OCI-LY7 (cell line): Measurements from ENCODE around the gene ALAD. TPM values are rescaled to one million over a fixed set of nuclear protein-coding genes. Genes with fewer than 3 reads are reported as not detected.
A peak's percentile ranks its signal among the peaks of the same experiment; 100 is the strongest.

ENCODE experiments used
- BruUV-seq: library from RNA; stranded (reverse); fragments of 400-500 nt; replicated peaks from 2 replicates; lab custom pipeline; 2021; lab: Mats Ljungman, UMichigan
- CTCF ChIA-PET: fragments of 300-600 bp; sonication (Branson Sonifier 250); formaldehyde crosslinking; loops from one replicate; lab custom pipeline; 2022; ENCODE audit warnings: antibody characterized with exemption; ENCODE audit not compliant: unreplicated experiment; lab: Charles Lee
- POLR2A ChIA-PET: fragments of 300-600 bp; sonication (Branson Sonifier 250); formaldehyde crosslinking; loops from one replicate; lab custom pipeline; 2022; ENCODE audit warnings: antibody characterized with exemption; lab: Charles Lee
- DNase-seq: peaks from one replicate; pipeline ENCODE4 v3.0.0-alpha.2; 2015; ENCODE audit warnings: low spot score
- H2AFZ ChIP-seq: fragments of 200-600 bp; sonication (generic), shearing (Covaris generic); 2 replicates; pipeline ENCODE4 v1.6.1; 2014; ENCODE audit warnings: mild to moderate bottlenecking, antibody characterized with exemption, low read length, moderate library complexity
- H3K27ac ChIP-seq: fragments of 200-600 bp; sonication (generic); 2 replicates; pipeline ENCODE4 v1.5.1; 2014; ENCODE audit warnings: mixed run types, low read depth, mild to moderate bottlenecking, moderate library complexity, low read length, inconsistent platforms; ENCODE audit not compliant: poor library complexity, severe bottlenecking
- H3K36me3 ChIP-seq: fragments of 200-600 bp; sonication (generic); 2 replicates; pipeline ENCODE4 v1.6.1; 2014; ENCODE audit warnings: mild to moderate bottlenecking, antibody characterized with exemption, low read length, moderate library complexity, mixed read lengths; ENCODE audit not compliant: insufficient read depth
- H3K4me1 ChIP-seq: fragments of 200-600 bp; sonication (generic); 2 replicates; pipeline ENCODE4 v1.5.1; 2014; ENCODE audit warnings: mild to moderate bottlenecking, low read length; ENCODE audit not compliant: insufficient read depth, poor library complexity, severe bottlenecking
- H3K4me2 ChIP-seq: fragments of 200-600 bp; sonication (generic); 2 replicates; pipeline ENCODE4 v1.6.1; 2014; ENCODE audit warnings: mild to moderate bottlenecking, low read length
- H3K4me3 ChIP-seq: fragments of 200-600 bp; sonication (generic); 2 replicates; pipeline ENCODE4 v1.5.1; 2014; ENCODE audit warnings: mild to moderate bottlenecking, low read depth, low read length; ENCODE audit not compliant: poor library complexity, severe bottlenecking
- H3K79me2 ChIP-seq: fragments of 200-600 bp; sonication (generic); 2 replicates; pipeline ENCODE4 v1.6.1; 2016; ENCODE audit warnings: low read depth, mild to moderate bottlenecking, low read length, moderate library complexity, mixed read lengths; ENCODE audit not compliant: insufficient read depth
- H3K9me2 ChIP-seq: fragments of 200-600 bp; sonication (generic); 2 replicates; pipeline ENCODE4 v1.6.1; 2016; ENCODE audit warnings: mild to moderate bottlenecking, low read length, mixed read lengths; ENCODE audit not compliant: insufficient read depth
- H3K9me3 ChIP-seq: fragments of 200-600 bp; sonication (generic); 2 replicates; pipeline ENCODE4 v1.6.1; 2014; ENCODE audit warnings: mild to moderate bottlenecking, mixed run types, low read length, mixed read lengths
- H4K20me1 ChIP-seq: fragments of 200-600 bp; sonication (generic); 2 replicates; pipeline ENCODE4 v1.6.1; 2014; ENCODE audit warnings: mild to moderate bottlenecking, antibody characterized with exemption, low read length, moderate library complexity, mixed read lengths; ENCODE audit not compliant: insufficient read depth
- EZH2phosphoT487 ChIP-seq: fragments of 200-600 bp; sonication (generic); IDR thresholded peaks from 2 replicates; pipeline ENCODE4 v1.6.1; 2018; ENCODE audit warnings: low read depth, borderline replicate concordance, mild to moderate bottlenecking, mixed run types, antibody characterized with exemption, low read length, moderate library complexity, mixed read lengths
- intact Hi-C: fragments of 100-400 bp; cut with micrococcal nuclease; formaldehyde crosslinking; loops from one replicate; pipeline ENCODE4 v1.10.0; 2022; ENCODE audit not compliant: unreplicated experiment
- total RNA-seq, 2 experiments: library from RNA; depleted of rRNA in 1 of 2; stranded (reverse); fragments of >200 nt in 1 of 2; shearing (Covaris generic) in 1 of 2; gene quantifications; 2 replicates each; pipeline ENCODE4 v1.2.3, GENCODE V29; 2014 to 2022
- TF ChIP-seq, protein P1 (sequence below): fragments of 200-600 bp; sonication (generic); conservative IDR thresholded peaks from 2 replicates; pipeline ENCODE4 v1.5.1; 2014; ENCODE audit warnings: mild to moderate bottlenecking, antibody characterized with exemption, low read length, moderate library complexity, mixed read lengths

ALAD gene
- total RNA-seq, 2 experiments from 2014 or later: 19.8 to 26.3 TPM

DNA sequence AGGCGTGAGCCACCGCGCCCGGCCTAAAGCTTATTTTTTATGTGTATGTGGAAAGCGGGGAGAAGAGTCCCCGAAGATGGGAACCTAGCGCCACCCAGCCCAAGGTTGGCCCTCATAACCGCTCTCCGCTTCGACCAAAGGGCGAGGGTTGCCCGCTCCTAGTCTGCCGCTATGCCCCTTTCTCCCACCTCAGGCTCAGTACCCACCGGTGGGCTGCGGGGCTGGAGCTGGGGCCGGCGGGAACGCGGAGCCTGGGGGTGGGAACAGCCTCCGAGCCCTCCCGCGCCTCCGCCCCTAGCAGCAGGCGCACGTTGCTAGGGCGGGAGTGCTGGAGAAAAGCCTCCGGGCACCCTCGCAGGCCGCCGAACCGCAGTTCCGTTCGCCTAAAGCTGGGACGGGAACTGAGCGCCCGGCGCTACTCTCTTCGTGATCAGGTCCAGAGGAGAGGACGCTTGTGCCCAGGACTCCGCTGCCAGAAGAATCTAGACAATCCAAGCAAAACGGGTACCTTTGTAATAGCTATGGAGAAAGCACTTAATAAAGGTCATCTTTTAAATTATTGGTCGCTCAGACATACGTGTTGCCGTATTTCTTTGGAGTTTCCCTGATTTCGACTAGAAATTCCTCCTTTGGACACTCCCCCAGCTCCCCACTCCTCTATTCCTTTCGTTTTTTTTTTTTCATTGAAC lies 60.9 kb downstream of the ALAD start, which contains the start of gene WDR31:
Gene WDR31 (minus strand): TSS at position 265 of the 689 bp plus-strand sequence. CDS start 8,253 bp downstream, outside the sequence.
- H3K9me3 ChIP-seq: no peaks in the 10 kb centered on the region
- no peak within 1 kb of the TSS for H3K27ac ChIP-seq
- intact Hi-C loops: loop anchor here (1.0 to 5.0 kb wide), 3 partner anchors 62 to 239 kb away; partner anchors contain the start of genes ALAD, CDC26 and PRPF4
- ChIA-PET POLR2A (interaction anchor here (0.6 to 2.4 kb wide), 16 partner anchors 9 to 648 kb away, joined by 3 to 31 read pairs (median 4); partner anchors contain the start of genes BSPRY, CDC26 and HDHD3), CTCF (interaction anchor here (0.6 to 1.3 kb wide), 3 partner anchors 10 to 239 kb away, joined by 3 to 4 read pairs (median 3); no protein-coding TSS in a partner anchor)
- H2AFZ ChIP-seq: peak within 1 kb of the TSS; percentile 96
- H3K36me3 ChIP-seq: no peaks in the 10 kb centered on the region
- no peaks in the 10 kb centered on the region for H3K79me2 ChIP-seq
- H3K9me2 ChIP-seq: no peaks in the 10 kb centered on the region
- BruUV-seq: no TSS peak
- peak; percentile 71 for DNase-seq
- H3K4me2 ChIP-seq: peak within 1 kb of the TSS; percentile 63
- no peaks in the 10 kb centered on the region for H3K4me1 ChIP-seq
- no peaks in the 10 kb centered on the region for H4K20me1 ChIP-seq
- peak within 1 kb of the TSS; percentile 70 for H3K4me3 ChIP-seq
- TF ChIP-seq, protein P1, sequence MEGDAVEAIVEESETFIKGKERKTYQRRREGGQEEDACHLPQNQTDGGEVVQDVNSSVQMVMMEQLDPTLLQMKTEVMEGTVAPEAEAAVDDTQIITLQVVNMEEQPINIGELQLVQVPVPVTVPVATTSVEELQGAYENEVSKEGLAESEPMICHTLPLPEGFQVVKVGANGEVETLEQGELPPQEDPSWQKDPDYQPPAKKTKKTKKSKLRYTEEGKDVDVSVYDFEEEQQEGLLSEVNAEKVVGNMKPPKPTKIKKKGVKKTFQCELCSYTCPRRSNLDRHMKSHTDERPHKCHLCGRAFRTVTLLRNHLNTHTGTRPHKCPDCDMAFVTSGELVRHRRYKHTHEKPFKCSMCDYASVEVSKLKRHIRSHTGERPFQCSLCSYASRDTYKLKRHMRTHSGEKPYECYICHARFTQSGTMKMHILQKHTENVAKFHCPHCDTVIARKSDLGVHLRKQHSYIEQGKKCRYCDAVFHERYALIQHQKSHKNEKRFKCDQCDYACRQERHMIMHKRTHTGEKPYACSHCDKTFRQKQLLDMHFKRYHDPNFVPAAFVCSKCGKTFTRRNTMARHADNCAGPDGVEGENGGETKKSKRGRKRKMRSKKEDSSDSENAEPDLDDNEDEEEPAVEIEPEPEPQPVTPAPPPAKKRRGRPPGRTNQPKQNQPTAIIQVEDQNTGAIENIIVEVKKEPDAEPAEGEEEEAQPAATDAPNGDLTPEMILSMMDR: no peak
- TF ChIP-seq EZH2phosphoT487: no peak

DNA sequence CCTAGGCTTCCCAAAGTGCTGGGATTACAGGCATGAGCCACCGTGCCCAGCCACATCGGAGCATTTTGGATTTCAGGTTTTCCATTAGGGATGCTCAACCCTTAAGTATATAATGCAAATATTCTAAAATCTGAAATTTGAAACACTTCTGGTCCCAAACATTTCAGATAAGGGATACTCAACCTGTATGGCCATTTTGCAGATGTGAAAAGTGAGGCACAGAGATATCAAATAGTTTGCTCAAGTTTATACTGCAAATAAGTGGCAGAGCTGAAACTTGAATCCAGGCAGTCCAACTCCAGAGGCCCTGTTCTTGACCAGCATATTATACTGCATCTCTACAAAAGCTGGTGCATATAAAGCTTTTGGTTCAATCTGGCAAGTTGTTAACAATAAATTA lies 63.4 kb downstream of the ALAD start:
- H3K9me2 ChIP-seq: no peaks in the 10 kb centered on the region
- no peak overlapping the region for H2AFZ ChIP-seq
- H4K20me1 ChIP-seq: no peaks in the 10 kb centered on the region
- BruUV-seq: no TSS peak
- DNase-seq: no peak
- no peak overlapping the region for H3K4me3 ChIP-seq
- ChIA-PET CTCF (no interaction called here), POLR2A (interaction anchor here (0.5 to 1.0 kb wide), 4 partner anchors 10 to 113 kb away, joined by 3 to 4 read pairs (median 4); no protein-coding TSS in a partner anchor)
- intact Hi-C loops: no loop called here
- TF ChIP-seq EZH2phosphoT487: no peak
- TF ChIP-seq, protein P1: no peak
- no peak overlapping the region for H3K27ac ChIP-seq
- H3K4me1 ChIP-seq: no peaks in the 10 kb centered on the region
- H3K79me2 ChIP-seq: no peaks in the 10 kb centered on the region
- no peaks in the 10 kb centered on the region for H3K9me3 ChIP-seq
- no peaks in the 10 kb centered on the region for H3K36me3 ChIP-seq
- H3K4me2 ChIP-seq: no peak overlapping the region

Other genes with a start within 250 kb of the ALAD start
- gene FKBP15, start 180.0 kb downstream of the ALAD start, total RNA-seq (2014; rRNA removed; shearing (Covaris generic)): 25.5 and 39.9 TPM in 2 replicates
- 47.3 and 58.0 TPM in 2 replicates for gene FKBP15, start 180.0 kb downstream of the ALAD start, total RNA-seq (2022)
- gene SLC31A1, start 179.7 kb downstream of the ALAD start, total RNA-seq (2014; rRNA removed; shearing (Covaris generic)): 3.9 and 4.7 TPM in 2 replicates
- 12.4 and 16.7 TPM in 2 replicates for gene SLC31A1, start 179.7 kb downstream of the ALAD start, total RNA-seq (2022)
- gene CDC26, start 125.7 kb downstream of the ALAD start, total RNA-seq (2014; rRNA removed; shearing (Covaris generic)): 29.9 and 42.5 TPM in 2 replicates
- 39.7 and 39.9 TPM in 2 replicates for gene CDC26, start 125.7 kb downstream of the ALAD start, total RNA-seq (2022)
- gene PRPF4, start 125.6 kb downstream of the ALAD start, total RNA-seq (2014; rRNA removed; shearing (Covaris generic)): 27.4 and 27.8 TPM in 2 replicates
- gene PRPF4, start 125.6 kb downstream of the ALAD start, total RNA-seq (2022): 35.8 and 39.9 TPM in 2 replicates
- not detected in 2 replicates for gene RNF183, start 97.9 kb downstream of the ALAD start, total RNA-seq (2014; rRNA removed; shearing (Covaris generic))
- gene RNF183, start 97.9 kb downstream of the ALAD start, total RNA-seq (2022): not detected in 2 replicates
- gene WDR31, start 61.0 kb downstream of the ALAD start, total RNA-seq (2014; rRNA removed; shearing (Covaris generic)): 0.19 and 0.54 TPM in 2 replicates
- 1.2 and 1.4 TPM in 2 replicates for gene WDR31, start 61.0 kb downstream of the ALAD start, total RNA-seq (2022)
- 0.54 and 1.3 TPM in 2 replicates for gene BSPRY, start 51.7 kb downstream of the ALAD start, total RNA-seq (2014; rRNA removed; shearing (Covaris generic))
- gene BSPRY, start 51.7 kb downstream of the ALAD start, total RNA-seq (2022): 0.82 and 0.98 TPM in 2 replicates
- gene HDHD3, start 24.3 kb downstream of the ALAD start, total RNA-seq (2014; rRNA removed; shearing (Covaris generic)): 11.9 and 18.1 TPM in 2 replicates
- 16.0 and 16.7 TPM in 2 replicates for gene HDHD3, start 24.3 kb downstream of the ALAD start, total RNA-seq (2022)
- 108 and 132 TPM in 2 replicates for gene POLE3, start 9.4 kb upstream of the ALAD start, total RNA-seq (2014; rRNA removed; shearing (Covaris generic))
- 118 and 130 TPM in 2 replicates for gene POLE3, start 9.4 kb upstream of the ALAD start, total RNA-seq (2022)
- 1.8 and 3.0 TPM in 2 replicates for gene C9orf43, start 9.5 kb upstream of the ALAD start, total RNA-seq (2014; rRNA removed; shearing (Covaris generic))
- 1.8 and 2.9 TPM in 2 replicates for gene C9orf43, start 9.5 kb upstream of the ALAD start, total RNA-seq (2022)
- 11.7 and 22.8 TPM in 2 replicates for gene RGS3, start 62.4 kb upstream of the ALAD start, total RNA-seq (2014; rRNA removed; shearing (Covaris generic))
- gene RGS3, start 62.4 kb upstream of the ALAD start, total RNA-seq (2022): 22.5 and 32.9 TPM in 2 replicates